Caki2 (cell line): Measurements from ENCODE around the gene GXYLT2. TPM values are rescaled to one million over a fixed set of nuclear protein-coding genes. Genes with fewer than 3 reads are reported as not detected.

Experiments
- DNase-seq: peaks from one replicate; pipeline ENCODE4 v3.0.0-alpha.2; 2015; ENCODE audit warnings: low read depth
- in situ Hi-C: cut with HindIII; loops from 2 replicates; pipeline ENCODE4 v1.10.0; 2016; ENCODE audit warnings: low sequenced_read_pairs, low pct_unique_long_range_greater_than_20kb, mixed read lengths
- total RNA-seq: library from RNA; depleted of rRNA; stranded (reverse); fragments of >200 nt; shearing (Covaris generic); gene quantifications from 2 replicates; pipeline ENCODE4 v1.2.3, GENCODE V29; 2014; ENCODE audit warnings: low replicate concordance; rRNA removed

GXYLT2 gene
- total RNA-seq = 0.20 and 2.1 TPM in 2 replicates

DNA sequence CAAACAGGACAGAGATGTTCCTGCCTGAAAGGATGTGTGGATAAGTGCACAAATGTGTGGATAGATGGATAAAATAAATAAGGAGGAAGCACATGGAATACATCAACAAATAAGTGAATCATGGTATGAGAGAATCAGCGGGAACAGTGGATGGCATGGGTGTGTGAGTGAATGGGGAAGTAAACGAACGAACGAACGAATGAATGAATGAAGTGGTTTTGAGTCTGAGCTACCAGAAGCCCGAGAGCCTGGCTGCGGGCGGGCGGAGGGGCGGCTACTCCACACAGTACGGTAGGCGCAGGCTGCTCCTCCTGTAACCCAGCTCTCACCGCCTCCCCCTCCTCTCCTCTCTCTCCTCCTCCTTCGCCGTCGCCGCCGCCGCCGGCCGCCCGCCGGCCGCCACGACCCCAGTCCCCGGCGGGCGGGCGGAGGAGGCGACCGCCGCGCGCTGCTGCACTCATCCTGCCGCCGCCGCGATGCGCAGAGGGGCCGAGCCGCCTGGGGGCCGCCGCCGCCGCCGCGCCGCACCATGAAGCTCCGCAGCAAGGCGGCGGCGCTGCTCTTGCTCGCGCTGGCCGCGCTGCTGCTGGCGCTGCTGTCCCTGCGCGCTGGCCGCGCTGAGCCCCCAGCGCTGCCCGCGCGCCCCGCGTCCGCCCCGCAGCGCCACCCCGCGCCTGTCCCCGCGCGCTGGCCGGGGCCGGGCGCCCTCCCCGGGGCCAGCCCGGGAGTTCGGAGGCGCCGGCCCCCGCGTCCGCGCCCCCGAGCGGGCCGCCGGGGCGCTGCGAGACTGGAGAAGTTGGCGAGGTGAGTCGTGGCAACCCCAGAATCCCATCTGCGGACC lies at the start of gene GXYLT2:
GXYLT2 (plus strand) TSS at position 342 of the 841 bp plus-strand sequence; CDS start at position 530, 188 bp downstream.
- peak; percentile 55 for DNase-seq
- in situ Hi-C loops = no loop called here

GRCh38 chr3:72839057-72839456 lies 48.8 kb upstream of the GXYLT2 start:
- in situ Hi-C loops = no loop called here
- DNase-seq = no peak

GRCh38 chr3:72844436-72844993 lies 43.3 kb upstream of the GXYLT2 start:
- no peak for DNase-seq
- in situ Hi-C loops = no loop called here

GRCh38 chr3:72846166-72846565 lies 41.7 kb upstream of the GXYLT2 start:
- DNase-seq = no peak
- in situ Hi-C loops = no loop called here

- in situ Hi-C loops = no loop called here
- no peak for DNase-seq
Measured at GRCh38 chr3:72847282-72847681, 40.6 kb upstream of the GXYLT2 start.

DNA sequence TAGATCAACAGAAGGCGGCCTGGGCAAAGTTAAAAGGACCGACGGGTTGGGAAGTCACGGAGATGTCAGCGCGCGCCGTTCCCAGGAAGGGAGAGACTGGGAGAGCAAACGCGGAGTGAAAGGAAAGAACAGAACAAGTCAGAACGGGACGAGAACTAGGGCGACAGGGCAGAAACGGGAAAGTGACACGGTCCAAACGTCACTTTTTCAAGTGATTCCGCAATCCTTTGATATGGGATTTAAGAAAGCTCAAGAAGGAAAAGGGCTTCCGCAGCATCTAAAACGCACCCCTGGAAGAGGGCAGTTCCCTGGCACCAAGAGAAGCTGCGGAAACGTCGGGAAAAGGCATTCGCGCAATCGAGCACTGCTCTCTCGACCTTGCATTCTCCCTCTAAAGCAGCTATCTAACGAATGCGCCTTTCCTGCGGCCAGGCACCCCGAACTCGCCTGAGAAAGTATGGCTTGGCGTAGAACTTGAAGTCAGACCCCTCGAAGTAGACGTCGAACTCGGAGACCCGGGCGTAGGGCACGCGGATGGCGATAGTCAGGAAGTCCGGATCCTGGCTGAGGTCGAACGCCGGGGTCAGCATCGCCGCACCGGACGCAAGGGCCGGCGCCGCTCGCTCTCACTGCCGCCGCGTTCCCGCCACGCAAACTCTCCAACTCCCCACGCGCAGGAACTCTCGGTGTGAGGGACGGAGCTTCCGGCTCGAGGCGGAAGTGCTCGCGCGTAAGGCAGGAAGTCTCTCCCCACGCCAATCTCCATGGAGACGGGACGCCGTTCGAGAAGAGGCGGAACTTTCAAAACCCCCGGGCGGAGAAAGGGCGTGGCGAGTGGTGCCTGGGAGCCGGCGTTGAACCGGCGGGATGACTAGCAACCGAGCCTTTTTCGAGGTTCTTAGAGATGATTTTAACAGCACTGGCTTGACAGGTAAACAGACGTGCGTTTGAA lies 39.8 kb upstream of the GXYLT2 start, which contains the start of gene SHQ1:
SHQ1 (minus strand) TSS at position 695 of the 952 bp plus-strand sequence; CDS start at position 590, 105 bp downstream.
- peak; percentile 82 for DNase-seq
- in situ Hi-C loops = no loop called here

- DNase-seq = no peak
- in situ Hi-C loops = no loop called here
Measured at GRCh38 chr3:72848703-72849081, 39.2 kb upstream of the GXYLT2 start.

DNA sequence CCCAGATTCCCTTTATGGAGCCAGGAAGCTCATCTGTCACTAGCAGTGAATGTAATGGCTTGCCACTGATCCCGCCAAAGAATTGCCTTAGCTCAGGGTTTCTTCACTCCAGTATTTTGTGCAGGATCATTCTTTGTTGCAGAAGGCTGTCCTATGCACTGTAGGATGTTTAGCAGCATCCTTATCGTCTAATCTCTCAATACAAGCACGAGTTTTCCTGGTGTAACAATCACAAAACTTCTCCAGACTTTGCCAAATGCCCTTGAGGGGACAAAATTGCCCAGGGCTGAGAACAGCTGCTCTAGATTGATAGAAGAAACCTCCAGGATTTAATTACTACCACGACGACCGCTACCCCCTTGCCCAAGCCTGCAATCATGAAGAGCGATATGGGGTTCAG lies 32.8 kb upstream of the GXYLT2 start:
- in situ Hi-C loops = no loop called here
- no peak for DNase-seq

GRCh38 chr3:72860053-72860452 lies 27.8 kb upstream of the GXYLT2 start:
- no peak for DNase-seq
- in situ Hi-C loops = no loop called here

- in situ Hi-C loops = no loop called here
- no peak for DNase-seq
Measured at GRCh38 chr3:72860846-72861245, 27.0 kb upstream of the GXYLT2 start.

GRCh38 chr3:72862314-72863090 lies 25.3 kb upstream of the GXYLT2 start:
- no peak for DNase-seq

GRCh38 chr3:72872183-72872582 lies 15.7 kb upstream of the GXYLT2 start:
- in situ Hi-C loops = no loop called here
- no peak for DNase-seq

More at GRCh38 chr3:72862314-72863090, 25.3 kb upstream of the GXYLT2 start:
- in situ Hi-C loops = no loop called here

- in situ Hi-C loops = no loop called here
- DNase-seq = no peak
Measured at GRCh38 chr3:72887343-72887704, 522 bp upstream of the GXYLT2 start.

- DNase-seq = no peak
- in situ Hi-C loops = no loop called here
Measured at GRCh38 chr3:72888546-72889309, 882 bp downstream of the GXYLT2 start.

GRCh38 chr3:72889310-72890165 lies 1.7 kb downstream of the GXYLT2 start:
- DNase-seq = no peak
- in situ Hi-C loops = no loop called here

DNA sequence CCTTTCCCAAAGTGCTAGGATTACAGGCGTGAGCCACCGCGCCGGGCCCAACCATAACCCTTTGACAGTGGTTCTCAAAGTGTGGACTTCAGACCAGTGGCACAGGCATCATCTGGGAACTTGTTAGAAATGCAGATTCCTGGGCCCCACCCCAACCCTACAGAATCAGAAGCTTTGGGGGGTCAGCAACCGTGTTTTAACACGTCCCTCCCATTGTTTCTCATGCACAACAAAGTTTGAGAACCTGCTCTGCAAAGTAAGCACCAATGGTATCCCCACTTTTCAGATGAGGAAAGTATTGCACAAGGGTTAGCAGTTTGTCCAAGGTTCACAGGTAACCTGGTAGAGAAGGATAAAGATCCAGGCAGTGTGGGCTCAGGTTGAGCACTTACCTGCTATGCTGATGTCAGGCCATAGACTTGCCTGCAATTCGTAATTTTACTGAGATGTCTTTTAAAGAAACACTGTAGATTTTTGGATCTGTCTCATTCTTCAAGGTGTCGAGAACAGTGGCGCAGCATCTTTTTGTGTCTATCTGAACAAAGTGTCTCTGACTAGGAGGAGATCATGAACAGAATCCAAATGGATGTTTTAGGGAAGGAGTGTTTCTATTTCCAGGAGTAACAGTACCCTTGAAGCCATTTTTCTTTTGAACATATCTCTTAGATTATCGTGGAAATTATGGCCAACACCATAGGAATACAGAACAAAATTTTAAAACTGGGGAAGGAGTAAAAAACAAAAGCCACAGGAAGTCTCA lies 2.5 kb downstream of the GXYLT2 start:
- DNase-seq = no peak
- in situ Hi-C loops = no loop called here
